Stimulated activated CD4-positive, alpha-beta T cell treated with anti-CD3 and anti-CD28 coated beads, Interleukin-12 subunit alpha, Interleukin-12 subunit beta, amount 100 ng/mL, for 48 hours (primary cell): ENCODE data around the gene AP1S3.
A peak's percentile ranks its signal among the peaks of the same experiment; 100 is the strongest.
"Not testable (repeated sequence)": the region's sequence is repeated elsewhere in the genome, so short reads cannot be mapped to it uniquely, and the experiment has no call there.

Source experiments
- DNase-seq, 3 donors: peaks; one replicate each; pipeline ENCODE4 v3.0.0-alpha.2; 2020; ENCODE audit warnings: low read depth in 2 of 3, low spot score in 1 of 3

AP1S3 gene

GRCh38 chr2:223853425-223853837 is 16.0 kb upstream of the AP1S3 start:
- no peak for DNase-seq

- DNase-seq, result no peak
Measured at GRCh38 chr2:223852281-223852795, 15.0 kb upstream of the AP1S3 start.

GRCh38 chr2:223847410-223847809 is 10.0 kb upstream of the AP1S3 start:
- DNase-seq, result no peak

- no peak for DNase-seq
Measured at GRCh38 chr2:223846515-223846914, 9.1 kb upstream of the AP1S3 start.

- DNase-seq, result no peak
Measured at GRCh38 chr2:223841436-223842190, 4.2 kb upstream of the AP1S3 start.

GRCh38 chr2:223835701-223836532 is 1.5 kb downstream of the AP1S3 start:
- no peak for DNase-seq

GRCh38 chr2:223834431-223834830 is 3.0 kb downstream of the AP1S3 start:
- no peak for DNase-seq

- DNase-seq, result no peak
Measured at GRCh38 chr2:223832241-223832903, 5.0 kb downstream of the AP1S3 start.

GRCh38 chr2:223829128-223829527 is 8.3 kb downstream of the AP1S3 start:
- no peak for DNase-seq

GRCh38 chr2:223828314-223828713 is 9.1 kb downstream of the AP1S3 start:
- DNase-seq, result no peak

- DNase-seq, result no peak
Measured at GRCh38 chr2:223826995-223827394, 10.4 kb downstream of the AP1S3 start.

GRCh38 chr2:223824301-223824700 is 13.1 kb downstream of the AP1S3 start:
- DNase-seq, result no peak

GRCh38 chr2:223822818-223823217 is 14.6 kb downstream of the AP1S3 start:
- DNase-seq, result no peak

GRCh38 chr2:223820549-223820948 is 16.8 kb downstream of the AP1S3 start:
- DNase-seq, result no peak

- no peak for DNase-seq
Measured at GRCh38 chr2:223819891-223820290, 17.5 kb downstream of the AP1S3 start.

- no peak for DNase-seq
Measured at GRCh38 chr2:223815884-223816570, 21.4 kb downstream of the AP1S3 start.

GRCh38 chr2:223815186-223815883 is 22.0 kb downstream of the AP1S3 start:
- DNase-seq, result peak in 1 of 3 donors; percentile 49

GRCh38 chr2:223814764-223815163 is 22.6 kb downstream of the AP1S3 start:
- not testable (repeated sequence) for DNase-seq

- no peak for DNase-seq
Measured at GRCh38 chr2:223813329-223813728, 24.1 kb downstream of the AP1S3 start.

GRCh38 chr2:223811757-223812156 is 25.6 kb downstream of the AP1S3 start:
- DNase-seq, result no peak
